ENCODE results near the gene KANSL1L. TPM values are rescaled to one million over a fixed set of nuclear protein-coding genes. Genes with fewer than 3 reads are reported as not detected.

KANSL1L gene
- total and polyA plus RNA-seq, 5 experiments from 2014 or later: 0.76 to 24.1 (median 1.2) TPM

DNA sequence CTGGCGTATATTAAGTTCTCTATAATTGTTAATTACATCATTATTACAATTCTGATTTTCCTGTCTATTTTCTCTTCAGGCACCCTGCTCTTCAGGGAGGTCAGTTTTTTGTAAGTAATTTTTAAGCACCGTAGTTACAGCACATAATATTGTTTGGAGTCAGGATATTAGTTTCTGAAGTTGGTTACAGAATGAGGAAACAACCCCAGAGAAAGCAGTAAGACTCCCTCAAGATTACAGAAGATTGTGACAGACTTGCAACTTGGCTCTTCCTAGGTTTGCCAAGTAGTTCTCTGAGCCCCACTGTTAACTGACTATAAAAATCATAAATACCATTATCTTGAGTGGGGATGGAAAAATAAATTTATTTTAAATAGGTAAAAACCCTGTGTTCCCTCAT is 167.8 kb downstream of the KANSL1L start:
- Mint-ChIP-seq H3K4me3 (peak overlapping the region; percentile 90 to 98 (median 93)), H3K27ac (peak overlapping the region; percentile 34 to 98 (median 94)), H3K9me3 (peaks cover 0 to 3% (median 0%) of the 10 kb centered on the region in 9 donors), H3K4me1 (peaks cover 36 to 78% (median 75%) of the 10 kb centered on the region in 4 donors), H3K36me3 (peaks cover 0 to 37% (median 3%) of the 10 kb centered on the region in 3 donors), H3K27me3 (no peaks in the 10 kb centered on the region)
- DNase-seq (no peak), ATAC-seq (no peak)
- POLR2A ChIA-PET: interaction anchor here (2.1 kb wide), 1 partner anchor 168 kb away, joined by 11 read pairs; the partner anchor contains the start of gene KANSL1L

DNA sequence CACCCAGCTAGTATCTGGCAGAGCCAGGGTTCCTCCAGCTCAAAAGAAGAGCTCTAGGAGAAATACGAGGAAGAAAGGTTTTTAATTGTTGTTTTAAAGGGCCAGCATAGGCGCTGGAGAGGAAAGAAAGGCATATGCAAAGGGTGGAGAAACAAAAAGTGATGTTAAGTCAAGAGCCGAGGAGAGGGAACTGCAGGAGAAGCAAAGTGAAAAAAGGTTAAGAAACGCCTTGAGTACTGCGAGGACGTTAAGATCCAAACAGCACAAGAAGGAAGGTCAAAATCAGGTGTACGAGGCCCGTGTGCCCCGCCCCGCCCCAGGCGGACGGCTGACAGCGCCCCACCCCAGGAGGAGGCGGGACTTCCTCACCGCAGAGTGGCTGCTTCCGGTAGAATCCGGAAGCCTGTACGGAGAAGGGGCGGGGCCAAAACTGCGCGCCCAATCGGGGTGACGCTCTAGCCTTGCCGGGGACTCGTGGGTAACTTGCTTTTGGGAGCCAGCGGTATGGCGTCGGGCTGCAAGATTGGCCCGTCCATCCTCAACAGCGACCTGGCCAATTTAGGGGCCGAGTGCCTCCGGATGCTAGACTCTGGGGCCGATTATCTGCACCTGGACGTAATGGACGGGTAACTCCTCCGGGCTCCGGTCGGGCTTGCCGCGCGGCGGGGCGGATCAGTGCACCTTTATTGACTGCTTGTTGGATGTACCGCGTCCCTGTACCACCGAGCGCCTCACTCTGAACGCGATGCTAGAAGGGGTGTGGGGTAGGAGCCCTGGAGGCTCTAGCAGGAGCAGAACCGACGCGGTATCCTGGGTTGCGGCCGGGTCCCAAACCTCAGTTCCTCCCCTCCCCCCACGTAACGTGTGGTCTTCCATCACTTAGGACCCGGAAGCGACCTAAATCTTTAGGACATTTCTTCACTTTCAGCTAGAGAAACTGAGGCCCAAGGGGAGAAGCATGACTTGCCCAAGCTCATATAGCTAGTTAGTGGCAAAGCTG is 168.8 kb downstream of the KANSL1L start, which contains the start of gene RPE:
TSS of gene RPE (plus strand) at position 481 of the 1,000 bp plus-strand sequence. CDS start at position 505, 24 bp downstream.
- H3K4me1 Mint-ChIP-seq: peaks cover 31 to 71% (median 69%) of the 10 kb centered on the region in 4 donors
- peaks cover 0 to 28% (median 3%) of the 10 kb centered on the region in 3 donors for H3K36me3 Mint-ChIP-seq
- peak; percentile 94 to 99 for ATAC-seq
- peak; percentile 93 to 97 (median 96) for DNase-seq
- H3K27me3 Mint-ChIP-seq: no peaks in the 10 kb centered on the region
- H3K4me3 Mint-ChIP-seq: peak within 1 kb of the TSS; percentile 90 to 98 (median 93)
- POLR2A ChIA-PET: interaction anchor here (0.6 to 2.1 kb wide), 2 partner anchors 164 to 168 kb away, joined by 3 to 11 read pairs; partner anchors contain the start of gene KANSL1L
- H3K9me3 Mint-ChIP-seq: peaks cover 0 to 3% (median 0%) of the 10 kb centered on the region in 9 donors
- peak within 1 kb of the TSS; percentile 86 to 98 (median 94) for H3K27ac Mint-ChIP-seq

DNA sequence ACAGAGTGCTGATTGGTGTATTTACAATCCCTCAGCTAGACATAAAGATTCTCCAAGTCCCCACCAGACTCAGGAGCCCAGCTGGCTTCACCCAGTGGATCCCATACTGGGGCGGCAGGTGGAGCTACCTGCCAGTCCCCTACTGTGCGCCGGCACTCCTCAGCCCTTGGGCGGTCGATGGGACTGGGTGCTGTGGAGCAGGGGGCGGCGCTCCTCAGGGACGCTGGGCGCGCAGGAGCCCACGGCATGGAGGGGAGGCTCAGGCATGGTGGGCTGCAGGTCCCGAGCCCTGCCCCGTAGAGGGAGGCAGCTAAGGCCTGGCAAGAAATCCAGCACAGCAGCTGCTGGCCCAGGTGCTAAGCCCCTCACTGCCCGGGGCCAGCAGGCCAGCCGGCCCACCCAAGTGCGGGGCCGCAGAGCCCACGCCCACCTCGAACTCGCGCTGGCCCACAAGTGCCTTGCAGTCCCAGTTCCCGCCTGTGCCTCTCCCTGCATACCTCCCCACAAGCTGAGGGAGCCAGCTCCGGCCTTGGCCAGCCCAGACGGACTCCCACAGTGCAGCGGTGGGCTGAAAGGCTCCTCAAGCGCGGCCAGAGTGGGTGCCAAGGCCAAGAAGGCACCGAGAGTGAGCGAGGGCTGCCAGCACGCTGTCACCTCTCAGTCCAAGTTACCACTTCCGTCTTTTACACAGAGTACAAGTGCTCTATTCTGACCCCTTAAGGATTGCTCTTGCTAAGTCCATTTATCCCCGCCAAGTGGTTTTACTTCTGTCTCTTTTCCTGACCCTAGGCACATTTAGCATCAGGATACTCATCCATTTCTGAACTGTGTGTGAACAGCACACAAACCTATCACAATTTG is 170.5 kb downstream of the KANSL1L start:
- ATAC-seq (no peak), DNase-seq (no peak)
- Mint-ChIP-seq H3K4me1 (peaks cover 24 to 54% (median 52%) of the 10 kb centered on the region in 4 donors), H3K27ac (peak overlapping the region in 3 of 10 donors; percentile 22 to 96 (median 93)), H3K27me3 (no peaks in the 10 kb centered on the region), H3K4me3 (peak overlapping the region in 3 of 10 donors; percentile 17 to 94 (median 54)), H3K9me3 (peaks cover 0 to 3% (median 0%) of the 10 kb centered on the region in 9 donors), H3K36me3 (peaks cover 0 to 12% (median 0%) of the 10 kb centered on the region in 3 donors)
- POLR2A ChIA-PET: interaction anchor here (1.8 kb wide), 1 partner anchor 170 kb away, joined by 8 read pairs; the partner anchor contains the start of gene KANSL1L

DNA sequence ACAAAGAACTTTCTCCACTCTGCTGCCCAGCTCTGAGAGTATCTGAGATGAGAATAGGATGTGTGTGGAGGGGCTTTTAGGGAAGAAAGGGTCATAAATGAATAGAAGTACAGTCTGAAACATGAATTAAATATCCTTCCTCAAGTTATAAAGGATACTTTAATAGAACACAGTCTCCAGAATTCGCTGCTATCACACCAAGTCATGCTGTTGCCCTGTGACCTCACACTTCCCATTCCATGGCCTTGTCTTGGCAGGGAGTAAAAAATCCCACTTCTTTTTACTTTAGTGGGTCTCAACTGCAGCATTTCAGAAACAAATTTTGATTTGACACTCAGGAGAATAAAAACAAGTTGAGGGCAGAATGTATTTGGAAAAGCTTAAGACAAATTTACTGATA is 172.6 kb downstream of the KANSL1L start:
- peak overlapping the region in 1 of 10 donors; percentile 8 for H3K27ac Mint-ChIP-seq
- POLR2A ChIA-PET: no interaction called here
- H3K9me3 Mint-ChIP-seq: peaks cover 0 to 3% (median 0%) of the 10 kb centered on the region in 9 donors
- no peak overlapping the region for H3K4me3 Mint-ChIP-seq
- ATAC-seq (no peak), DNase-seq (no peak)
- H3K27me3 Mint-ChIP-seq: peaks cover 0 to 4% (median 2%) of the 10 kb centered on the region in 5 donors
- H3K36me3 Mint-ChIP-seq: no peaks in the 10 kb centered on the region
- H3K4me1 Mint-ChIP-seq: peaks cover 13 to 35% (median 32%) of the 10 kb centered on the region in 4 donors

DNA sequence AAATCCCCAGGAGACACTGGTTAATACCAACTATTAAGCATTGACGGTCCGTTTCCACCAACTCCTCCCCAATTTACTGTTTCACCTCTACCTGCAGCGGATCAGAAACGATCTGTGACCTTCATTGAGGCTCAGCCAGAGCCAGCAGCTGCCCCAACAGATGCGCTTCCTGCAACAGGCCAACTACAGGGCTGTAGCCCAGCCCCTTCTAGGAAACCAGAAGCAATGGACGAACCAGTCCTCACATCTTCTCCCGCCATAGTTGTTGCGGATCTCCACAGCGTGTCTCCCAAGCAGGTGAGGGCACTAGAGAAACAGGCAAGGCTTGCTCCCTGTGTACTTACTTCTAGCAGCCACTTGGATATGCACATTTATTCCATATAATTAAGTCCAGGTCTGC is 177.2 kb downstream of the KANSL1L start:
- ATAC-seq (no peak), DNase-seq (no peak)
- no peak overlapping the region for H3K27ac Mint-ChIP-seq
- no peaks in the 10 kb centered on the region for H3K36me3 Mint-ChIP-seq
- POLR2A ChIA-PET: no interaction called here
- no peaks in the 10 kb centered on the region for H3K9me3 Mint-ChIP-seq
- H3K4me3 Mint-ChIP-seq: no peak overlapping the region
- peaks cover 0 to 4% (median 0%) of the 10 kb centered on the region in 4 donors for H3K4me1 Mint-ChIP-seq
- peaks cover 0 to 10% (median 7%) of the 10 kb centered on the region in 5 donors for H3K27me3 Mint-ChIP-seq

DNA sequence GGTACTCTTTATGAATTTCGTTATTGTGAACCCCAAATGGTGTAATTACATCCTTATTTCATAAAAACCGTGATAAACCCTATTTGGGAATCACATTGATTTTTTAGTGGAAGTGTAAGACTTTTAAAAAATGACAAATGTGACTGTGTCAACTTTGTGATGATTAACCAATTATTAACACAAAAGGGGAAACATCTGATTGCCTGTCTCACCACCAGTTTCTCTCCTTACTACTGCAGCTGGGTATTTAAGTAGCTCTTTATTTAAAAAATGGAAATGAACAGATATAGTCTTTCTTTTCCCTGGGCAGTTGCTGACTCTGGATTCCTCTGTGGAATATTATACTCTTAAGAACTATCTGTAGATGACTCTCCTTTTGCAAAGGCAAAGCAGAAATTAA is 180.4 kb downstream of the KANSL1L start:
- no peaks in the 10 kb centered on the region for H3K36me3 Mint-ChIP-seq
- H3K4me3 Mint-ChIP-seq: no peak overlapping the region
- no peak for ATAC-seq
- H3K9me3 Mint-ChIP-seq: no peaks in the 10 kb centered on the region
- peaks cover 0 to 2% (median under 1%) of the 10 kb centered on the region in 4 donors for H3K4me1 Mint-ChIP-seq
- peaks cover 0 to 12% (median 7%) of the 10 kb centered on the region in 5 donors for H3K27me3 Mint-ChIP-seq
- no peak for DNase-seq
- POLR2A ChIA-PET: no interaction called here
- H3K27ac Mint-ChIP-seq: no peak overlapping the region

DNA sequence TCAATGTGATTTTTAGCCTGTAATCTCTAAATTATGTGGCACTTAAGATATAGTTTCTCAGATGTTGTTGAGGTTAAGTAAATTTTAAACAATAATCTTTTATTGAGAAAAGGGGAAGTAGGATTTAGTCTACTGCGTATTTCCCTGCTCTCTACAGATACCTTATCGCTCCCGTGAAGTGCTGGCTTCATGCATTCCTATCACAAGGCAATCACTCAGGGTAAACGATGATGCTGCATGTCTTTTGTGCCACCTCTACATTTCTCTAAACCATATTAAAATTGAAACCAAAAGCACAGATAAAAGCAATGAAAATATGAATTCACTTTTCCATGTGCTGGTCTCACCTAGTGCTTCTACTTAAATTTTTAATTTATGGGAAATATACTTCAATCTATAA is 183.2 kb downstream of the KANSL1L start:
- POLR2A ChIA-PET: no interaction called here
- ATAC-seq (no peak), DNase-seq (no peak)
- no peak overlapping the region for H3K4me3 Mint-ChIP-seq
- peaks cover 0 to 5% (median 1%) of the 10 kb centered on the region in 4 donors for H3K4me1 Mint-ChIP-seq
- no peaks in the 10 kb centered on the region for H3K9me3 Mint-ChIP-seq
- no peak overlapping the region for H3K27ac Mint-ChIP-seq
- no peaks in the 10 kb centered on the region for H3K36me3 Mint-ChIP-seq
- peaks cover 0 to 15% (median 7%) of the 10 kb centered on the region in 5 donors for H3K27me3 Mint-ChIP-seq

DNA sequence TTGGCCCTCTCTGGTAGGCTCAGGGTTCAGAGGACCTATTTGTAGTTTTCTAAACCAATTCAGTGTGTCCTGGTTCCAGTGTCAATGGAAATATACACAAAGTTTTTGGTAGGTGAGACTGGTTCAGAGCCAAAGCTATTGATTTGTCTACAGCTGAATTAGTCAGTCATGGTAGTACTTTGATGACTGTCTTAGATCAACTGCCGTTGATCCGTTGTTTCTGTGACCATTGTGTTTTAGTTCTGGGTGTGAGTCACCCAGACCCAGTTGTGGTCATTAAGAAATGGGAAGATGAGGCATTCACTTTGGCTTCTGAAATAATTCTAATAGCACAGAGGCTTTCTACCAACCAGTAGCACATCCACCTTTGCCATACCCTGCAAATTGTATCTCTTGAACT is 184.8 kb downstream of the KANSL1L start:
- POLR2A ChIA-PET: no interaction called here
- H3K4me1 Mint-ChIP-seq: peaks cover 0 to 5% (median 1%) of the 10 kb centered on the region in 4 donors
- DNase-seq: no peak
- no peaks in the 10 kb centered on the region for H3K9me3 Mint-ChIP-seq
- no peaks in the 10 kb centered on the region for H3K36me3 Mint-ChIP-seq
- no peak overlapping the region for H3K4me3 Mint-ChIP-seq
- ATAC-seq: no peak
- H3K27ac Mint-ChIP-seq: no peak overlapping the region
- peaks cover 0 to 15% (median 7%) of the 10 kb centered on the region in 5 donors for H3K27me3 Mint-ChIP-seq

DNA sequence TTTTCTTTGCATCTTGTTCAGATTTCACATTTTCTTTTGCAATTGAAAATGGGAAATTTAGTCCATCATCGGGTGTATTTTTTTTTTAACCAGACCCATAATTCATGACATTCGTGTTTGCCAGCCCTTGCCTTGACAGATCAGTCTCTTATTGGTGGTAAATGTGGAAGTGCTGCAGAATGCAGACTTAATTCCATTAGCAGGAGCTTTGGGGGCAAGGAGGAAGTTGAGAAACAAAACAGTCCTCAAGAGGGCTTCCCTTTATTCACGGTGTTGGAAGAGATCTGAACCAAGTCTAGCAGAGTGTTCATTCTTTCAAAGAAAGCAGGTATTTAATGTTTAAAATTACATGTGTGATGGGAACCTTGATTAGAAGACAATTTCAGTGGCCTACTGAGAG is 185.3 kb downstream of the KANSL1L start:
- Mint-ChIP-seq H3K27me3 (peaks cover 0 to 15% (median 6%) of the 10 kb centered on the region in 5 donors), H3K36me3 (no peaks in the 10 kb centered on the region), H3K4me1 (peaks cover 0 to 5% (median 1%) of the 10 kb centered on the region in 4 donors), H3K27ac (no peak overlapping the region), H3K4me3 (no peak overlapping the region), H3K9me3 (no peaks in the 10 kb centered on the region)
- ATAC-seq (no peak), DNase-seq (no peak)
- POLR2A ChIA-PET: no interaction called here

DNA sequence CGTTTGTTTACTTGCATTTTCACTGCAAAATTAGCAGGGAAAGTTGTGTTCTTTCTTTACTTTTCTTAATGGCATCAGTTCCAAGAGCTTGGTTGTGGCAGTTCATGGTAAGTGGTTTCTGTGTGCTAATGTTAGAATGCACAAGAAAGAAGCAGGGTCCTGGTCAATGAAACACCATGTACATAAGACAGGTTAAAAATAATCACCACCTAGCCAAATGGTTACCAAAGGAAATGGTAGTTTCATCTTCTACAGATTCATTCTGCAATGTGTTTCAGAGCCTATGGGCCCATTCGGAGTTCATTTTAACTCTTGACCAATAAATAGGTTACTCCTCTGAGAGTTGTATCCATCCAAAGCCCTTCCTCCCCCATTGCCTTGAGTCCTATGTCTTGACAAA is 186.9 kb downstream of the KANSL1L start:
- ATAC-seq (no peak), DNase-seq (no peak)
- peaks cover 0 to 5% (median 1%) of the 10 kb centered on the region in 4 donors for H3K4me1 Mint-ChIP-seq
- no peaks in the 10 kb centered on the region for H3K9me3 Mint-ChIP-seq
- no peak overlapping the region for H3K27ac Mint-ChIP-seq
- H3K36me3 Mint-ChIP-seq: no peaks in the 10 kb centered on the region
- no peak overlapping the region for H3K4me3 Mint-ChIP-seq
- POLR2A ChIA-PET: no interaction called here
- H3K27me3 Mint-ChIP-seq: peaks cover 0 to 8% (median 4%) of the 10 kb centered on the region in 5 donors

DNA sequence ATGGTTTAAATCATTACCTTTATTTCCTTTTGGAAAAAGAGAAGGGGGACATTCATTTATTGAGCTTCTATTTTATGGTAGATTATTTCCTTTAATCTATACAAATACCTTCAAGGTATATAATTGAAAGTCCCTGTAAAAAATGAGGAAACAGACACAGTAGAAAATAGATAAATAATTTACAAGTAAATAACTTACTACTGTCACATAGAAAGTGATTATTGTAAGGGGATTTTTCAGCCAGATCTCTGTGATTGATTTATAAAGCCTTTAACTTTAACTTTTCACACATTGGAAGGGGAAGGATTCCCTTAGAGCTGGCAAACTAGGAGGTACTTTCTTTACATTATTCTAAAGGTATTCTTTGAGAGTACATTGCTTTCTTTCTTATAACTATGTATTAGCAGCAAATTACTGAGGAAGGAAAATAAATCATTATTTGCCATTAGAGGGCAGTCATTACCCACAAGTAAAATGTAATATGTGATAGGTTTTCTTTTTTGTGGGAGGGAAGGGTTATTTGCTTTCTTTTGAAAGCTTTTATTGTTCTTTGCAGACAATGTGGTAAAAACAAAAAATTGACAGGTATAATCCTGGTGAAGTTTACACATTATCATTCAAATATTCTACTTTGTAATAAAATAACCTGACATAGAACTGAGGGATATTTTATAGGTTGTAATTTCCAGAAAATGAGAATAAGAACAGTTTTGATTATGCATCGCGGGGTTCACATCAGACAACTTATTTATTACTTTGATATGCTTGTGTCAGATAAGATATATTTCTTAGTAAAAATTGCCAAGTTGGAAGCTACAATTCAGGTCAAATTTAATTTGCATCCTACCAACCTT is 193.6 kb downstream of the KANSL1L start:
- no peak overlapping the region for H3K4me3 Mint-ChIP-seq
- peak in 1 of 2 donors; percentile 20 for ATAC-seq
- POLR2A ChIA-PET: no interaction called here
- H3K36me3 Mint-ChIP-seq: no peaks in the 10 kb centered on the region
- H3K27me3 Mint-ChIP-seq: peaks cover 3 to 8% (median 6%) of the 10 kb centered on the region in 5 donors
- H3K27ac Mint-ChIP-seq: no peak overlapping the region
- H3K9me3 Mint-ChIP-seq: no peaks in the 10 kb centered on the region
- H3K4me1 Mint-ChIP-seq: no peaks in the 10 kb centered on the region
- DNase-seq: peak in 3 of 10 donors; percentile 54 to 60 (median 58)

Data from naive thymus-derived CD8-positive, alpha-beta T cell (primary cell).